ENCODE measurements around the gene LNX2.

LNX2 gene

GRCh38 chr13:27533155-27533643, 87.1 kb downstream of the LNX2 start:
- Histone ChIP-seq H3K23ac (ENCODE audit: low read length in 2 of 2) (no peak overlapping the region), H3K4me3 (ENCODE audit: insufficient read depth in 1 of 2, low read depth in 1 of 2, low read length in 2 of 2) (peak overlapping the region in 1 of 2 experiments; percentile 47), H3K9ac (ENCODE audit: low read length) (peak overlapping the region; percentile 24), H3K36me3 (ENCODE audit: control insufficient read depth in 1 of 2, insufficient read depth in 2 of 2, low read depth in 1 of 2, low read length in 2 of 2) (no peaks in the 10 kb centered on the region), H2AK5ac (ENCODE audit: low read length, severe bottlenecking) (no peak overlapping the region), H2AFZ (ENCODE audit: low read depth, low read length) (no peak overlapping the region), H4K8ac (ENCODE audit: low read length) (no peak overlapping the region), H4K91ac (ENCODE audit: low read length) (no peak overlapping the region), H3K4ac (ENCODE audit: low read depth in 1 of 2, low read length in 2 of 2) (no peak overlapping the region), H2BK5ac (ENCODE audit: low read depth, low read length, poor library complexity, severe bottlenecking) (no peak overlapping the region), H3K27ac (ENCODE audit: low read length, poor library complexity, severe bottlenecking) (no peak overlapping the region), H3K14ac (ENCODE audit: low read length in 2 of 2) (no peak overlapping the region), H2BK120ac (ENCODE audit: low read depth, low read length) (no peak overlapping the region), H3K9me3 (ENCODE audit: control insufficient read depth, low read length) (no peaks in the 10 kb centered on the region), H3K4me1 (ENCODE audit: control insufficient read depth, insufficient read depth, low read depth, low read length) (peaks cover 3% of the 10 kb centered on the region), H3K18ac (ENCODE audit: low read depth in 1 of 2, low read length in 2 of 2) (no peak overlapping the region), H2BK12ac (ENCODE audit: low read length in 2 of 2) (no peak overlapping the region), H3K79me1 (replicated peaks; ENCODE audit: low read length, poor library complexity, severe bottlenecking) (no peaks in the 10 kb centered on the region), H3K27me3 (ENCODE audit: control insufficient read depth in 1 of 2, insufficient read depth in 1 of 2, low read length in 2 of 2) (peaks cover 0 to 4% of the 10 kb centered on the region in 2 experiments), H3K4me2 (ENCODE audit: low read length, poor library complexity, severe bottlenecking) (peak overlapping the region; percentile 5), H2BK15ac (ENCODE audit: low read depth, poor library complexity, severe bottlenecking) (no peak overlapping the region)
- DNase-seq = peak; percentile 69
- WGBS = 25% methylated on average over 18 of the region's 19 CpGs

- WGBS = 92% methylated on average over 6 of the region's 6 CpGs
- H3K36me3 ChIP-seq (ENCODE audit: control insufficient read depth in 1 of 2, insufficient read depth in 2 of 2, low read depth in 1 of 2, low read length in 2 of 2) = no peaks in the 10 kb centered on the region
- H3K4ac ChIP-seq (ENCODE audit: low read depth in 1 of 2, low read length in 2 of 2) = no peak overlapping the region
- no peak overlapping the region for H2AFZ ChIP-seq (ENCODE audit: low read depth, low read length)
- no peak overlapping the region for H2BK12ac ChIP-seq (ENCODE audit: low read length in 2 of 2)
- no peak overlapping the region for H4K91ac ChIP-seq (ENCODE audit: low read length)
- H3K9ac ChIP-seq (ENCODE audit: low read length) = no peak overlapping the region
- H2BK15ac ChIP-seq (ENCODE audit: low read depth, poor library complexity, severe bottlenecking) = no peak overlapping the region
- H3K27me3 ChIP-seq (ENCODE audit: control insufficient read depth in 1 of 2, insufficient read depth in 1 of 2, low read length in 2 of 2) = peaks cover 15 to 32% of the 10 kb centered on the region in 2 experiments
- no peak overlapping the region for H3K14ac ChIP-seq (ENCODE audit: low read length in 2 of 2)
- no peaks in the 10 kb centered on the region for H3K79me1 ChIP-seq (replicated peaks; ENCODE audit: low read length, poor library complexity, severe bottlenecking)
- DNase-seq = no peak
- no peak overlapping the region for H3K27ac ChIP-seq (ENCODE audit: low read length, poor library complexity, severe bottlenecking)
- H3K4me1 ChIP-seq (ENCODE audit: control insufficient read depth, insufficient read depth, low read depth, low read length) = peaks cover 3% of the 10 kb centered on the region
- no peak overlapping the region for H2AK5ac ChIP-seq (ENCODE audit: low read length, severe bottlenecking)
- no peak overlapping the region for H2BK120ac ChIP-seq (ENCODE audit: low read depth, low read length)
- no peak overlapping the region for H3K23ac ChIP-seq (ENCODE audit: low read length in 2 of 2)
- H2BK5ac ChIP-seq (ENCODE audit: low read depth, low read length, poor library complexity, severe bottlenecking) = no peak overlapping the region
- H3K4me2 ChIP-seq (ENCODE audit: low read length, poor library complexity, severe bottlenecking) = no peak overlapping the region
- H3K9me3 ChIP-seq (ENCODE audit: control insufficient read depth, low read length) = no peaks in the 10 kb centered on the region
- H3K18ac ChIP-seq (ENCODE audit: low read depth in 1 of 2, low read length in 2 of 2) = no peak overlapping the region
- H4K8ac ChIP-seq (ENCODE audit: low read length) = no peak overlapping the region
- H3K4me3 ChIP-seq (ENCODE audit: insufficient read depth in 1 of 2, low read depth in 1 of 2, low read length in 2 of 2) = no peak overlapping the region
Measured at GRCh38 chr13:27528908-27529307, 91.4 kb downstream of the LNX2 start.

GRCh38 chr13:27526516-27526915, 93.8 kb downstream of the LNX2 start:
- 41% methylated on average over 2 of the region's 3 CpGs for WGBS
- Histone ChIP-seq H3K4ac (ENCODE audit: low read depth in 1 of 2, low read length in 2 of 2) (no peak overlapping the region), H4K8ac (ENCODE audit: low read length) (no peak overlapping the region), H3K14ac (ENCODE audit: low read length in 2 of 2) (no peak overlapping the region), H3K4me3 (ENCODE audit: insufficient read depth in 1 of 2, low read depth in 1 of 2, low read length in 2 of 2) (no peak overlapping the region), H3K4me2 (ENCODE audit: low read length, poor library complexity, severe bottlenecking) (no peak overlapping the region), H3K9ac (ENCODE audit: low read length) (no peak overlapping the region), H4K91ac (ENCODE audit: low read length) (no peak overlapping the region), H2BK120ac (ENCODE audit: low read depth, low read length) (no peak overlapping the region), H3K9me3 (ENCODE audit: control insufficient read depth, low read length) (no peaks in the 10 kb centered on the region), H2AFZ (ENCODE audit: low read depth, low read length) (no peak overlapping the region), H2AK5ac (ENCODE audit: low read length, severe bottlenecking) (no peak overlapping the region), H2BK15ac (ENCODE audit: low read depth, poor library complexity, severe bottlenecking) (no peak overlapping the region), H3K79me1 (replicated peaks; ENCODE audit: low read length, poor library complexity, severe bottlenecking) (no peaks in the 10 kb centered on the region), H3K27me3 (ENCODE audit: control insufficient read depth in 1 of 2, insufficient read depth in 1 of 2, low read length in 2 of 2) (peaks cover 15 to 39% of the 10 kb centered on the region in 2 experiments), H3K36me3 (ENCODE audit: control insufficient read depth in 1 of 2, insufficient read depth in 2 of 2, low read depth in 1 of 2, low read length in 2 of 2) (no peaks in the 10 kb centered on the region), H3K4me1 (ENCODE audit: control insufficient read depth, insufficient read depth, low read depth, low read length) (no peaks in the 10 kb centered on the region), H2BK12ac (ENCODE audit: low read length in 2 of 2) (no peak overlapping the region), H3K23ac (ENCODE audit: low read length in 2 of 2) (no peak overlapping the region), H3K27ac (ENCODE audit: low read length, poor library complexity, severe bottlenecking) (no peak overlapping the region), H3K18ac (ENCODE audit: low read depth in 1 of 2, low read length in 2 of 2) (no peak overlapping the region), H2BK5ac (ENCODE audit: low read depth, low read length, poor library complexity, severe bottlenecking) (no peak overlapping the region)
- DNase-seq = no peak

GRCh38 chr13:27524981-27525975, 95.1 kb downstream of the LNX2 start:
- Histone ChIP-seq H3K9ac (ENCODE audit: low read length) (no peak overlapping the region), H3K14ac (ENCODE audit: low read length in 2 of 2) (no peak overlapping the region), H4K91ac (ENCODE audit: low read length) (no peak overlapping the region), H3K4me2 (ENCODE audit: low read length, poor library complexity, severe bottlenecking) (no peak overlapping the region), H3K23ac (ENCODE audit: low read length in 2 of 2) (no peak overlapping the region), H2AFZ (ENCODE audit: low read depth, low read length) (no peak overlapping the region), H3K27ac (ENCODE audit: low read length, poor library complexity, severe bottlenecking) (no peak overlapping the region), H2BK5ac (ENCODE audit: low read depth, low read length, poor library complexity, severe bottlenecking) (no peak overlapping the region), H2BK15ac (ENCODE audit: low read depth, poor library complexity, severe bottlenecking) (no peak overlapping the region), H3K9me3 (ENCODE audit: control insufficient read depth, low read length) (no peaks in the 10 kb centered on the region), H2AK5ac (ENCODE audit: low read length, severe bottlenecking) (no peak overlapping the region), H3K4me1 (ENCODE audit: control insufficient read depth, insufficient read depth, low read depth, low read length) (no peaks in the 10 kb centered on the region), H3K79me1 (replicated peaks; ENCODE audit: low read length, poor library complexity, severe bottlenecking) (no peaks in the 10 kb centered on the region), H2BK12ac (ENCODE audit: low read length in 2 of 2) (no peak overlapping the region), H3K36me3 (ENCODE audit: control insufficient read depth in 1 of 2, insufficient read depth in 2 of 2, low read depth in 1 of 2, low read length in 2 of 2) (no peaks in the 10 kb centered on the region), H3K4ac (ENCODE audit: low read depth in 1 of 2, low read length in 2 of 2) (no peak overlapping the region), H4K8ac (ENCODE audit: low read length) (no peak overlapping the region), H3K27me3 (ENCODE audit: control insufficient read depth in 1 of 2, insufficient read depth in 1 of 2, low read length in 2 of 2) (peaks cover 15 to 40% of the 10 kb centered on the region in 2 experiments), H2BK120ac (ENCODE audit: low read depth, low read length) (no peak overlapping the region), H3K18ac (ENCODE audit: low read depth in 1 of 2, low read length in 2 of 2) (no peak overlapping the region), H3K4me3 (ENCODE audit: insufficient read depth in 1 of 2, low read depth in 1 of 2, low read length in 2 of 2) (no peak overlapping the region)
- WGBS = 82% methylated on average over 6 of the region's 14 CpGs
- DNase-seq = no peak

Measured in mesenchymal stem cell (in vitro differentiated cells and primary cell).